Measurements from ENCODE around the gene ETV6.

The ETV6 gene

GRCh38 chr12:11881835-11882234 lies 232.4 kb downstream of the ETV6 start:
- no peaks in the 10 kb centered on the region for H3K9me3 Mint-ChIP-seq
- peaks cover 14% of the 10 kb centered on the region for H3K4me1 Mint-ChIP-seq
- no peak for DNase-seq
- no peak for ATAC-seq
- H3K4me3 Mint-ChIP-seq: no peak overlapping the region
- no peaks in the 10 kb centered on the region for H3K27me3 Mint-ChIP-seq
- H3K27ac Mint-ChIP-seq: no peak overlapping the region

- Mint-ChIP-seq H3K4me1 (peaks cover 8% of the 10 kb centered on the region), H3K4me3 (no peak overlapping the region), H3K9me3 (no peaks in the 10 kb centered on the region), H3K27me3 (no peaks in the 10 kb centered on the region), H3K27ac (no peak overlapping the region)
- ATAC-seq: no peak
- no peak for DNase-seq
Observed at GRCh38 chr12:11882301-11883019, 233.0 kb downstream of the ETV6 start.

- peak overlapping the region in 1 of 2 donors; percentile 0 for H3K27ac Mint-ChIP-seq
- DNase-seq (no peak), ATAC-seq (no peak)
- H3K4me1 Mint-ChIP-seq: peaks cover under 1% of the 10 kb centered on the region
- no peaks in the 10 kb centered on the region for H3K9me3 Mint-ChIP-seq
- no peaks in the 10 kb centered on the region for H3K27me3 Mint-ChIP-seq
- no peak overlapping the region for H3K4me3 Mint-ChIP-seq
Observed at GRCh38 chr12:11884116-11884515, 234.6 kb downstream of the ETV6 start.

GRCh38 chr12:11884706-11885105 lies 235.2 kb downstream of the ETV6 start:
- no peaks in the 10 kb centered on the region for H3K27me3 Mint-ChIP-seq
- DNase-seq (no peak), ATAC-seq (no peak)
- no peak overlapping the region for H3K27ac Mint-ChIP-seq
- no peaks in the 10 kb centered on the region for H3K9me3 Mint-ChIP-seq
- H3K4me3 Mint-ChIP-seq: no peak overlapping the region
- peaks cover 7% of the 10 kb centered on the region for H3K4me1 Mint-ChIP-seq

GRCh38 chr12:11885261-11886038 lies 236.0 kb downstream of the ETV6 start:
- Mint-ChIP-seq H3K27ac (no peak overlapping the region), H3K4me3 (no peak overlapping the region), H3K27me3 (no peaks in the 10 kb centered on the region), H3K4me1 (peaks cover 9% of the 10 kb centered on the region), H3K9me3 (no peaks in the 10 kb centered on the region)
- DNase-seq (no peak), ATAC-seq (no peak)

- Mint-ChIP-seq H3K4me1 (peaks cover 9% of the 10 kb centered on the region), H3K27me3 (no peaks in the 10 kb centered on the region), H3K27ac (no peak overlapping the region), H3K9me3 (no peaks in the 10 kb centered on the region), H3K4me3 (no peak overlapping the region)
- ATAC-seq: no peak
- no peak for DNase-seq
Observed at GRCh38 chr12:11886339-11886738, 236.9 kb downstream of the ETV6 start.

GRCh38 chr12:11888029-11888428 lies 238.6 kb downstream of the ETV6 start:
- Mint-ChIP-seq H3K4me1 (peaks cover 15% of the 10 kb centered on the region), H3K9me3 (no peaks in the 10 kb centered on the region), H3K27me3 (no peaks in the 10 kb centered on the region), H3K4me3 (no peak overlapping the region), H3K27ac (no peak overlapping the region)
- ATAC-seq: no peak
- DNase-seq: no peak

GRCh38 chr12:11891346-11891745 lies 241.9 kb downstream of the ETV6 start:
- H3K4me1 Mint-ChIP-seq: peaks cover 40% of the 10 kb centered on the region
- no peak for DNase-seq
- no peak for ATAC-seq
- H3K9me3 Mint-ChIP-seq: no peaks in the 10 kb centered on the region
- no peak overlapping the region for H3K27ac Mint-ChIP-seq
- no peak overlapping the region for H3K4me3 Mint-ChIP-seq
- H3K27me3 Mint-ChIP-seq: no peaks in the 10 kb centered on the region

- DNase-seq (no peak), ATAC-seq (no peak)
- Mint-ChIP-seq H3K4me3 (no peak overlapping the region), H3K9me3 (no peaks in the 10 kb centered on the region), H3K4me1 (peaks cover 40% of the 10 kb centered on the region), H3K27ac (peak overlapping the region in 1 of 2 donors; percentile 42), H3K27me3 (no peaks in the 10 kb centered on the region)
Observed at GRCh38 chr12:11891754-11892386, 242.4 kb downstream of the ETV6 start.

- H3K27ac Mint-ChIP-seq: no peak overlapping the region
Observed at GRCh38 chr12:11893998-11894397, 244.5 kb downstream of the ETV6 start.

GRCh38 chr12:11894890-11895289 lies 245.4 kb downstream of the ETV6 start:
- peak in 1 of 2 donors; percentile 24 for DNase-seq
- peaks cover 11% of the 10 kb centered on the region for H3K27me3 Mint-ChIP-seq
- H3K27ac Mint-ChIP-seq: no peak overlapping the region
- no peaks in the 10 kb centered on the region for H3K9me3 Mint-ChIP-seq
- H3K4me3 Mint-ChIP-seq: peak overlapping the region; percentile 38 to 46
- peak; percentile 83 for ATAC-seq
- peaks cover 37% of the 10 kb centered on the region for H3K4me1 Mint-ChIP-seq

More at GRCh38 chr12:11893998-11894397, 244.5 kb downstream of the ETV6 start:
- DNase-seq: no peak
- Mint-ChIP-seq H3K4me3 (no peak overlapping the region), H3K4me1 (peaks cover 46% of the 10 kb centered on the region), H3K27me3 (peaks cover 11% of the 10 kb centered on the region), H3K9me3 (no peaks in the 10 kb centered on the region)
- no peak for ATAC-seq

- Mint-ChIP-seq H3K4me1 (peaks cover 43% of the 10 kb centered on the region), H3K4me3 (no peak overlapping the region), H3K9me3 (no peaks in the 10 kb centered on the region), H3K27me3 (peaks cover 11% of the 10 kb centered on the region), H3K27ac (no peak overlapping the region)
- DNase-seq (no peak), ATAC-seq (peak; percentile 41)
Observed at GRCh38 chr12:11895421-11896078, 246.1 kb downstream of the ETV6 start.

- DNase-seq: no peak
- Mint-ChIP-seq H3K27ac (no peak overlapping the region), H3K9me3 (no peaks in the 10 kb centered on the region), H3K4me3 (no peak overlapping the region), H3K27me3 (peaks cover 11% of the 10 kb centered on the region), H3K4me1 (peaks cover 46% of the 10 kb centered on the region)
- ATAC-seq: no peak
Observed at GRCh38 chr12:11896417-11896929, 247.0 kb downstream of the ETV6 start.

GRCh38 chr12:11897923-11898322 lies 248.4 kb downstream of the ETV6 start:
- ATAC-seq (no peak), DNase-seq (no peak)
- peak overlapping the region in 1 of 2 donors; percentile 64 for H3K27ac Mint-ChIP-seq
- peaks cover 55% of the 10 kb centered on the region for H3K4me1 Mint-ChIP-seq
- no peak overlapping the region for H3K4me3 Mint-ChIP-seq
- peaks cover 11% of the 10 kb centered on the region for H3K27me3 Mint-ChIP-seq
- H3K9me3 Mint-ChIP-seq: no peaks in the 10 kb centered on the region

Data from stimulated activated naive CD8-positive, alpha-beta T cell treated with anti-CD3 and anti-CD28 coated beads, Interleukin-15, amount 100 ng/mL, for 72 hours (primary cell).